HG03575 (cell line): ENCODE data around the gene PNRC2.
"Not testable (repeated sequence)": the region's sequence is repeated elsewhere in the genome, so short reads cannot be mapped to it uniquely, and the experiment has no call there.

Experiments used
- ATAC-seq: cut with Tn5 transposase; IDR thresholded peaks from one replicate; pipeline ENCODE4 v1.9.1; 2021; ENCODE audit not compliant: unreplicated experiment, insufficient number of reproducible peaks, low FRiP score; ENCODE audit errors: extremely low read depth

Gene PNRC2

DNA sequence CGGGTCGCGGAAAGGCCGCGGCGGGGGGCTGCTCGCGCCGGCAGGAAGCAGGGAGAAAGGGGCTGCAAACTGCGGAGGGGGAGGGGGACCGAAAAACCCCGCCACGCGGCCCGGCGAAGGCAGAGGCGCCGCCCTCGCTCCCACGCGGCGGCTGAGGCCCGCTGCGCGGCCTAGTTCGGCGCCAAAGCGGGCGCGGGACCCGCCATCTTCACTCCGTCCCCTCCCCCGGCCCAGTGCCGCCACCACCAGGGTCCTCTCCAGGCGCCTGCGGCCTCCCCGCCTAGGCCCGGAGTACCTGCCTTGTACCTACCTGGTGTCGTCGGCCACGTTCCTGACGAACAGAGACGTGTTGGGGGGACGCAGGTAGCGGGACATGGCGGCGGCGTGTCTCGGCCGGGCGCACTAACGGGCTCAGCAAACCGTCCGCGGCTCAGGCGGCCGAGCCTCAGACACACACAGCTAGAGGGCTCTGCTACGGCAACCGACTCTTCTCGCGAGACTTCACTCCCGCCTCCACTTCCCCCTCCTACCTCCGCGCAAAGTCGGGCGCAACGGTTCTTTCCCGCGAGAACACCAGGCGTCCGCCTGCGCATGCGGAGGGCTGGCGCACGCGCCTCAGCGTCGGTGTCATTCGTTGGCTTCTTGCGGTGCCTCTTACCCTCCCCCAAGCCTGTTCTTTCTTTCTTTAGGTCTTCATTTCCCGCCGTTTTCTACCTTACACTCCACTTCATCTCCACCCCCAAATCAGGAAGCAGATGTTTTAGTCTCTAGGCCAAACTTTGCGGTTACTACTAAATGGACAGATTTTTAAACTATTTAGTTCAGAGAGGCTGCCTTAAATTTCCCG lies 20.5 kb downstream of the PNRC2 start, which contains the start of gene SRSF10:
Gene SRSF10, minus strand, starts transcription at position 447 of the 847 bp plus-strand sequence. Its CDS starts 72 bp downstream, at position 375.
- ATAC-seq = peak; percentile 59

DNA sequence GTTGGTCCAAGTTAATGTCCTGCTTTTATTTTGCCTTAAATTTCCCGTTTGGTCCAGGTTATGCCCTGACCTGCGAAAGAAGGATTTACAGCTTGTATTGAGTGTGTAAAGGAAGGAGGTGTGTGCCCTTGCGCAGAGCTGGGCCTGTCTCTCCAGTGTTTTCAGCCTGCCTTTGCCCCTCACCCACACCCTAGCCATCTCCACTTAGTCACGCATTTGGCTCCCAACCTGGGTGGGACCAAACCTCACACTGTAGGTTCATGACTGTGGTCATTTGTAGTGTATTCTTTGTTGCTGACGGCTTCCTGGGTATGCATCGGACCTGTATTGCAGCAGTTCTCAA lies 21.1 kb downstream of the PNRC2 start:
- no peak for ATAC-seq

DNA sequence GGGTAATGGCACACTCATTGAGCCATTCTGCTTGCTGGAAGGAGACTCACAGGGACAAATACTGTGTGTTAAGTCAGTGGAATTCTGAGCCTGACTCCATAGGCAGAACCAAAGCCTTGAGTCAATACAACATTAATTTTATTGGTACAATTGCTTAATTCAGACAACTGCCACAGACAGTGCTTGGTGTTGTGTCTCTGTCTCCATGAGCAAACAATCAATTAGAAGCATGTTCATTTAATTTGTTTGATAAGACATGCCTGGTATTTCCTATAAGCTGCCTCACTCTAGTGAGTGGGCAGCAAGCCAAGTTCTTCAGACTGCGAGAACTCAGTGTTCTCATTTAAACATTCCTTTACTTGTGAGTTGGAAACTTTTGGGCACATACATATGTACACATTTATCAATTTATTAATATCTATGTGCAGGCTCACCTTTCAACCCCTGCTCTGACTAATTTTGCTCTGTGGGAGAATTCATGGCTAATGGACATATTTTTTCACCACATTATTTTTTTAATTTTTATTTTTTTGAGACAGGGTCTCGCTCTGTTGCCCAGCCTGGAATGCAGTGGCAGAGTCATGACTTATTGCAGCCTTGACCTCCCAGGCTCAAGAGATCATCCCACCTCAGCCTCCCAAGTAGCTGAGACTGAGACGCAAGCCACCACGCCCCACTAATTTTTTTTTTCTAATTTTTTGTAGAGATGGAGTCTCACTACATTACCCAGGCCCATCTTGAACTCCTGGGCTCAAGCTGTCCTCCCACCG lies 25.0 kb downstream of the PNRC2 start:
- ATAC-seq = no peak

DNA sequence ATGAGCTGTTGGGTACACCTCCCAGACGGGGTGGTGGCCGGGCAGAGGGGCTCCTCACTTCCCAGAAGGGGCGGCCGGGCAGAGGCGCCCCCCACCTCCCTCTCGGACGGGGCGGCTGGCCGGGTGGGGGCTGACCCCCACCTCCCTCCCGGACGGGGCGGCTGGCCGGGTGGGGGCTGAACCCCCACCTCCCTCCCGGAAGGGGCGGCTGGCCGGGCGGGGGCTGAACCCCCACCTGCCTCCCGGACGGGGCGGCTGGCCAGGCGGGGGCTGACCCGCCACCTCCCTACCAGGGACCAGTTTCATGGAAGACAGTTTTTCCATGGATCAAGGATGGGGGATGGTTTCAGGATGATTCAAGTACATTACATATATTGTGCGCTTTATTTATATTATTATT lies 27.4 kb downstream of the PNRC2 start:
- ATAC-seq = not testable (repeated sequence)

DNA sequence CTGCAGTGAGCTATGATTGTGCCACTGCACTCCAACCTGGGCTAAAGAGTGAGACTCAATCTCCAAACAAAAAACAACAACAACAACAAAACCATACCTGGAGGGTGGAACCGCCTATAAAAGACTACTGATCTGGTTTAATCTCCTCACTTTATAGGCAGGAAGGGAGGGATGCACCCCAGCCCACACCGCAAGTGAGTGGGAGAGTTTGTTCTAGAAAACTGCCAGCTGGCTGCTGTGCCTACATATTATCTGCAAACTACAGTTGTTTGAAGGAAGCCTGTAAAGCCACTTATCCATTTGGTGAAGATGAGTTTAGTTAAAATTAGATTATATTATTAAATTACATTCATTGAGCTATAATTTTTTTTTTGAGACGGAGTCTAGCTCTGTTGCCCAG lies 29.6 kb downstream of the PNRC2 start:
- no peak for ATAC-seq

DNA sequence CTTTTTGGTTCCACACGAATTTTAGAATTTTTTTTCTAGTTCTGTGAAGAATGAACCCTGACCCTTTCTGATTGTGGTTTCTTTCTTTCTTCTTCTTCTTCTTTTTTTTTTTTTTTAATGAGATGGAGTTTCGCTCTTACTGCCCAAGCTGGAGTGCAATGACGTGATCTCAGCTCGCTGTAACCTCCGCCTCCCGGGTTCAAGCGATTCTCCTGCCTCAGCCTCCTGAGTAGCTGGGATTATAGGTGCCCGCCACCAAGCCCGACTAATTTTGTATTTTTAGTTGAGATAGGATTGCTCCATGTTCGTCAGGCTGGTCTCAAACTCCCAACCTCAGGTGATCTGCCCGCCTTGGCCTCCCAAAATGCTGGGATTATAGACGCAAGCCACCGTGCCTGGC lies 32.4 kb downstream of the PNRC2 start:
- not testable (repeated sequence) for ATAC-seq

DNA sequence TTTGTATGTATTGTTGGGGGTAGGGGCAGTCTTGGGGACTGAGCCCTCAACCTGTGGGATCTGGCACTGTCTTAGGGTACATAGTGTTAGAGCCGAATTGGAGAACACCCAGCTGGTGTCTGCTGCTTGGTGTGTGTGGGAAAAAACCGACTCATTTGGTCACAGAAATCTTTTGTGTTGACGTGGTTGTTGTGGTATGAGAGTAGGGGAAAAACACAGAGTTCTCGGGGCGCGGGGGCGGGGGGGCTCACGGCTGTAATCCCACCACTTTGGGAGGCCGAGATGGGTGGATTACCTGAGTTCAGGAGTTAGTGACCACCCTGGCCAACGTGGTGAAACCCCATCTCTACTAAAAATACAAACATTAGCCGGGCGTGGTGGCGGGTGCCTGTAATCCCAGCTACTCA lies 35.8 kb downstream of the PNRC2 start:
- no peak for ATAC-seq

DNA sequence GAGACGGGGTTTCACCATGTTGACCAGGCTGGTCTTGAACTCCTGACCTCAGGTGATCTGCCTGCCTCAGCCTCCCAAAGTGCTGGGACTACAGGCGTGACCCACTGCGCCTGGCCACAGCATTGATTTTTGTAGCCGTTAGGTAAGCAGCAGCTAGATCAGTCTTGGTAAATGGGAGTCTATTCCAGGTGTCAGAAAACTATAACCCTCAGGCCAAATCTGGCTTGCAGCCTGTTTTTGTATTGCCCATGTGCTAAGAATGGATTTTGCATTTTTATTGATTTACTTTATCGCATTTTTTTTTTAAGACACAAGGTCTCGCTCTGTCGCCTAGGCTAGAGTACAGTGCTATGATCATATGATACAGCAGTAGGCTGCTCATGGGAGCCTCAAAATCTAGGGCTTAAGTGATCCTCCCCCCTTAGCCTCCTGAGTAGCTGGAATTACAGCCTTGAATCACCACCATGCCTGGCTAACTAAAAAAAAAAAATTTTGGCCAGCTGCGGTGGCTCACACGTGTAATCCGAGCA lies 37.1 kb downstream of the PNRC2 start:
- no peak for ATAC-seq

DNA sequence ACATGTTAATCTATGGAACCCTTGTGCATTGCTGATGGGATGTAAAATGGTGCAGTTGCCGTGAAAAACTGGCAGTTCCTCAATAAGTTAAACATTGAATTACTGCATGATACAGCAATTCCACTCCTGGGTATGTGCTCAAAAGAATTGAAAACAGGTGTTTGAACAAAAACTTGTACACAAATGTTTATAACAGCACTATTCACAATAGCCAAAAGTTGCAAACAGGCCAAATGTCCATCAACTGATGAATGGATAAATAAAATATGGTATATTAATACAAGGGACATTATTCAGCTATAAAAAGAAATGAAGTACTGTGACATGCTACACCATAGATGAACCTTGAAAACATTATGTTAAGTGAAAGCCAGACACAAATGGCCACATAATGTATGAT lies 38.2 kb downstream of the PNRC2 start:
- no peak for ATAC-seq

DNA sequence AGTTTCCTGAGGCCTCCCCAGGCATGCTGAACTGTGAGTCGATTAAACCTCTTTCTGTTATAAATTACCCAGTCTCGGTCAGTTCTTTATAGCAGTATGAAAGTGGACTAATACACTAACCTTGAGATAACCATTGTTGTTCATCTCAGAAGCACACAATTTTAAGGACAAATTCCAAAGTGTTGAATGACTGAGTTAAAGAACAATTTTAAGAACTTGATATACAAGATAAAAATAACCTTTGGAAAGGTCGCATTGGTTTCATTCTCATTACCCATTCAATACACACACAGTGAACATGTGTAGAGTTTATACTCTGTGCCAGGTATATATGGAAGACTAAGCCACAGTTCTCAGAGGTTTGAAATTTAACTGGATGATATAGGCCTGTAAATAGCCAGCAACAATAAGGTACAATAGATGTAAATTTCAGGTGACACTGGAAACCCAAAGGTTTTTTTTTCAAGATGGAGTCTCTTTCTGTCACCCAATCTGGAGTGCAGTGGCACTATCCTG lies 39.6 kb downstream of the PNRC2 start:
- no peak for ATAC-seq

DNA sequence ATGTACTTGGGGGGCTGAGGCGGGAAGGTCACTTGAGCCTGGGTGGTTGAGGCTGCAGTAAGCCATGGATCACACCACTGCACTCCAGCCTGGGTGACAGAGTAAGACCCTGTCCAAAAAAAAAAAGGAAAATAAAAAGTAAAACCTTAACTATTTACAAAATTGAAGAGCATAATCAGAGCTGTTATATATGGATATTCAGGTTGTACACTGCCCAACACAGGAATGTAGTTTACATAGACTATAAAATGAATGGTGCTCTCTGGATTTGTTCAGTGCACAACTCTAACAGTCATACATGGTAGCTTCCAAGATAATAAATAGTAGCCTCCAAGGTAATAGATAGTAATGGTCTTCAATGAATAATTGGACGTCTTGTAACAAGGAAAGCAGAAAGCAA lies 43.1 kb downstream of the PNRC2 start:
- ATAC-seq = no peak

DNA sequence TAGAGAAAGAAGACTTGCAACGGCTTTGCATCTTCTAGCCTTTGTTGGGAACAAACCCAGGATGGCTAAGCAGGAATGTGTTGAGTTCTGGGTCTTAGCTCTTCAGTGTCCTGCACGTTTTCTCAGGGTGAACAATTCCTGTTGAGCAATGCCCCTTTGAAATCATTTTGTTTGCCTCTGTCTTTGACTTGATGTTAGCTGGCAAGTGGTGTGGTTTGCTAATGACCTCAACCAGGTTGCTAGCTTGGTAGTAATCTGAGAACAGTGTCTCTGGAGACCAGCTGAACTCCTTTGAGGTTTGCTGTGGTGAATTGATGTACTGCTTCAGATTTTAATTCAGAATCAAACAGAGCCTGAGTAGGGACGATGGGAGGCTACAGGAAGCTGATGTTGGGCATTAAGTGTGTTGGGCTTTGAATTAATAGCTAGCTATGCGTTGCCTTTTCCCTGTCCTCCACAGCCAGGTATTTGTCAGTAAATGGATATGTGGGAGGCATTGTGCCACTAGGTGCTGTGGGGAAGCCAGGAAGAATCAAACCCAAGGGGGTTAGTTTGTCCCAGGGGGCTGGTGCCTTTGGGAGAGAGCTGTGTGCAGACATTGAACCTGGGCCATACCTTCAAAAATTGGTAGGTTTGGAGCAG lies 43.8 kb downstream of the PNRC2 start:
- no peak for ATAC-seq

DNA sequence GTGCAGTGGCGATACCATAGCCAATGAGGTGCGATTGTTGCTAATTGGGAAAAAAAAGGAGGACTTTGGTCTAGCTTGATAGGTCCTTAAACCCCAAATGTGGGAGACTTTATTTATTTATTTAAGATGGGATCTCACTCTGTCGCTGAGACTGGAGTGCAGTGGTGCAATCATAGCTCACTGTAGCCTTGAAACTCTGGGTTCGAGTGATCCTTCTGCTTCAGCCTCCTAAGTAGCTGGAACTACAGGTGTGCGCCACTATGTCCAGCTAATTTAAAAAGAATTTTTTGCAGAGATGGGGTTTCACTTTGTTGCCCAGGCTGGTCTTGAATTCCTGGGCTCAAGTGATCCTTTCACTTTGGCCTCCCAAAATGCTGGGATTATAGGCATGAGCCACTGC lies 44.5 kb downstream of the PNRC2 start:
- no peak for ATAC-seq

DNA sequence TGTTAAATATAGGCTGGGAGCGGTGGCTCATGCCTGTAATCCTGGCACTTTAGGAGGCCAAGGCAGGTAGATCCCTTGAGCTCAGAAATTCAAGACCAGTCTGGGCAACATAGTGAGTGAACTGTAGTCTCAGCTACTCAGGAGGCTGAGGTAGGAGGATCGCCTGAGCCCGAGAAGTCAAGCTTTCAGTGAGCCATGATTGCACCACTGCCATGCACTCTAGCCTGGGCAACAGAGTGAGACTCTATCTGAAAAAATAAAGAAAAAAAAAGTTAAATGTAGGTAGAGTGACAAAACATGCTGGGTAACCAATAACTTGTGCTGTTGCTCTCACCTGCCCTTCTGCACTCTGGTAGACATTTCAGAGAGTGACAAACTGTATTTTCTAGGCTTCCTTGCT lies 45.5 kb downstream of the PNRC2 start:
- no peak for ATAC-seq

DNA sequence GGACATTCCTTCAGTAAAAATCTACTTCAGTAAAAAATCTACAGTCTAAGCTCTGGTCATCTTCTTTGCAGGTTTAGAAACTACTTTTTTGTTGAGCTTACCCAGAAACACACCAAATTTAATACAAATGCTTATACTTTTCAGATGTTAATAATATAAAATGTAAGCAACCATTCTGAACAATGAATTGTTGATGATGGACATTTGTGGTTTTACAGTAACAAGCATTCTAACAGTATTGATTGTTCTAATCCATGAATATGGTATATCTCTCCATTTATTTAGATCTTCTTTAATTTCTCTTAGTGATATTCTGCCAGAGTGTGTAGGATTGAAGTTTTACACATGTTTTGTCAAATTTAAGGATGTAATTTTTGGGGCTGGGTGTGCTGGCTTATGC lies 47.5 kb downstream of the PNRC2 start:
- ATAC-seq = no peak

DNA sequence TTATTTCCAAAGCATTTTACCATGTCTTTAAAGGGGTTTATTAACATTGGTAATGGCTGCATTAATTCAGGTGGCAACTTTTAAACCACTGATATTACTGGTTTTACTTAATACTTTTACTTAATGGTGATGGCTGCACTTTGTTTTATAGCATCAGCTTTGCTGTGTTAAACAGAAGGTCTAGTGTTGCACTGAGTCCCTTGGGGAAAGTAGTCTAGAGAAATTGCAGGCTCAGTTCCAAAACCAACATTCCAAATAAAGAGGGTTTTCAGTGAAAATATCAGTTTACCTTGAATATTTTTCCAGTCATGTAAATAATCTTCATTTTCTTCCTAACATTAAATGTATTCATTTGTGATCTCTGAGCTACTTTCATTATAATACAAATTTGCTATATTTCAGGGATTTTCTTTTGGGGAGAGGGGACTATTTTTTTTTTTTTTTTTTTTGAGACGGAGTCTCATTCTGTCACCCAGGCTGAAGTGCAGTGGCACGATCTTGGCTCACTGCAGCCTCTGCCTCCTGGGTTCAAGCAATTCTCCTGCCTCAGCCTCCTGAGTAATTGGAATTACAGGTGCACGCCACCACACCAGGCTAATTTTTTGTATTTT lies 49.1 kb downstream of the PNRC2 start:
- ATAC-seq = not testable (repeated sequence)

DNA sequence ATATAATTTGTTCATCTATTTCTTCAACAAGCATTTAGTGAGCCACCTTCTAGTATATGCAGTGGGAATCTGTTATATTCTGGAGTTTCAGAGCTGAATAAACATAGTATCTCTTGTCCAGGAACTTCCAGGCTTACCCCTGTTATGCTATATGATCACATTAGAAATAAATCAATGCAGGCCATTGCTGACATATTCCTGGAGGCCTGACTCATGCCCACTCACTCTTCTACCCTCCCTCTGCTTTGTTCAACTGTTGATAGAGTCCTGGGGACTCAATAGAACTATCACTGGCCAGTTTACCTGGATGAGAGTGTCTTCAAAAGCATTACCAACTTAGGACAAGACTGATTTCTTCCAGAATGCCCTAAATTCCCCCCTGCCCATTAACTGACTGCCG lies 49.8 kb downstream of the PNRC2 start:
- no peak for ATAC-seq

DNA sequence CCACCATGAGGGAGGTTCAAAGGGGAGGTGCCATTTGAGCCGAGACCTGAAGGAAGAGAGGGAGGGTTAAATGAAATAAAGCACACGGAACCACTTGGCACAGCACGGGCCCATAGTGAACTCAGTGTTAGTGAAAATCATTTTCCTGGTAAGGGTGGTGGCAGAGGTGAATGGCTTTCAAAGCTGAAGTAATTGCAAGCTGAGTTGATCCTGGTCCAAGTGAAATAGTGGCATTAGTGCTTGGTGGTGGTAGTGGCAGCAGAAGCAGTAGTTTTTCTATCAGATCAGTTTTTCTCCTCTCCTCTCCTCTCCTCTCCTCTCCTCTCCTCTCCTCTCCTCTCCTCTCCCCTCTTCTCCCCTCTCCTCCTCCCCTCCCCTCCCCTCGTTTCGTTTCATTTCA lies 51.0 kb downstream of the PNRC2 start:
- ATAC-seq = no peak

DNA sequence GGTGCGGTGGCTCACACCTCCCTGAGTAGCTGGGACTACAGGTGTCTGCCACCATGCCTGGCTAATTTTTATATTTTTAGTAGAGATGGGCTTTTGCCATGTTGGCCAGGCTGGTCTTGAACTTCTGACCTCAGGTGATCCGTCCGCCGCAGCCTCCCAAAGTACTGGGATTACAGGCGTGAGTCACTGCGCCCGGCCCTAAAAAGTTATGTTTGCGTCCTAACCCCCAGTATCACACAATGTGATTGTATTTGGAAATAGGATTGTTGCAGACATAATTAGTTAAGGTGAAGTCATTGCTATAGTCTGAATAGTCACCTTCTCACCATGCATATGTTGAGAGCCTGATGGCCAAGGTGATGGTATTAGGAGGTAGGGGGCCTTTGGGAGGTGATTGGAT lies 53.2 kb downstream of the PNRC2 start:
- ATAC-seq = not testable (repeated sequence)
